Stimulated activated CD8-positive, alpha-beta memory T cell treated with anti-CD3 and anti-CD28 coated beads, Interleukin-4, amount 100 ng/mL, for 1 hour (primary cell): ENCODE measurements around the gene TCHHL1.

Experiments
- DNase-seq, 2 donors: peaks; one replicate each; pipeline ENCODE4 v3.0.0-alpha.2; 2020; ENCODE audit warnings: low read depth in 2 of 2, low spot score in 1 of 2

TCHHL1 gene

DNA sequence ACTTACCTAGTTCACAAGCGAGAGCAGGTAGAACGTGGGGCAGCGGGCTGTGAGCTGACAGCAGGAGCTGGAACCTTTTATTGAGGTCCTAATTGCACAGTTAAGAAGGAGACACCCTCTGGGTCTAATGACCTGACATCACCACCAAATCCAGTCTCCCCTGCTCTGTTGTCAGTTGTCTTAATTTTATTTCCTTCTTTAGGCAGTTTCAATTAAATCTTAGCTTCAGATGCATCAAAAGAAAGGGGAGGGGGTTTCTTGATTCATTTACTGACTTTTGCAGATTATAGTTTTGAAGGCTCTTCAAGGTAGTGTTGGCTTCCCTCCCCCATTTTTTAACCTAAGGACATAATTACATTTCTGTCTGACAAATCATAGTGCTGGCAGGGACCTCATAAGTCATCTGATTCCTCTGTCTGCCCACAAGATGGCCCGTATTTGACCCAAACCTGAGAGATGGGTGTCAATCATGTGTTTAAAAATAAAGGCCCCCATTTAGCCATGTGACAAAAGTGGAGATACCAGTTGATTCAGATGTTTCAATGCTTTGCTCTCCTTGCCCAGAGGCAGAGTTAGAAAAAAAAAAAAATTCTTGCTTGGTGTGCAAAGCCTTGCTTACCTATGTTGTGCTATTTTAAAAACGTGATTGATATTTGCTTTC lies at the start of gene TCHHL1:
Gene TCHHL1, minus strand, starts transcription at position 51 of the 661 bp plus-strand sequence. CDS start 921 bp downstream, outside the sequence.
- no peak for DNase-seq

DNA sequence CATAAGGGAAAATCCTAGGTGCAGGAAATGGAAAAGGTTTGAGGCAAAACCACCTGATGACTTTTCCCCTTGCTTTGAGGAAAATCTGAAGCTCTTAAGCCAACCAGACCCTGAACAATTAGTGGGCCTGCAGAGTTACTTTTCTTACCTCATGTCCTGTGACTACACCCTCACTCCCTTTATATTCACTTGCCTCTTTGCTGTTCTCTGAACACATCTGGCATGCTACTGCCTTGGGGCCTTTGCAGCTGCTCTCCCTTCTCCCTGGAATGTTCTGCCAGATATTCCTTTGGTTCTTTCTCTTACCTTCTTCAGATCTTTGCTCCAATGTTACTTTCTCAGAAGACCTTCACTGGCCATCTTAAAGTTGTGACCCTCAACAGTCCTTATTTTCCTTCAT lies 48.4 kb upstream of the TCHHL1 start:
- DNase-seq = no peak

DNA sequence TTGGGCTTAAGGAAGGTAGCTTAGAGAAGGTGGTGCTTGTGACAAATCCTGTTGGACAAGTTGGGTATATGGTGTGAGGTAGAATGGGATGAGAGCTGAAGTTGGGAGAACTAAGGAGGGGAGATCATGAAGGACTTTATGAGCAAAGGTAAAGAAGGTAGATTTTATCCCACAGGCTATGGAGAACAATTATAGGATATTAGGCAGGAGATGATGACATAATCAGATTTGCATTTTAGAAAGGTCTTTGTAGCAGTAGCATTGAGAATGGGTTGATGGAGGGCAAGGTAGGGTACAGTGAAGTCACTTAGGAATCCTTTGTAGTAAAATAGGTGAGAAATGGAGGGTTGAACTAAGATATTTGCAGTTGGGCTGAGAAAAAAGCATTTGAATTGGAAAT lies 41.3 kb upstream of the TCHHL1 start:
- DNase-seq = no peak

- no peak for DNase-seq
Measured at GRCh38 chr1:152127673-152128072, 38.8 kb upstream of the TCHHL1 start.

DNA sequence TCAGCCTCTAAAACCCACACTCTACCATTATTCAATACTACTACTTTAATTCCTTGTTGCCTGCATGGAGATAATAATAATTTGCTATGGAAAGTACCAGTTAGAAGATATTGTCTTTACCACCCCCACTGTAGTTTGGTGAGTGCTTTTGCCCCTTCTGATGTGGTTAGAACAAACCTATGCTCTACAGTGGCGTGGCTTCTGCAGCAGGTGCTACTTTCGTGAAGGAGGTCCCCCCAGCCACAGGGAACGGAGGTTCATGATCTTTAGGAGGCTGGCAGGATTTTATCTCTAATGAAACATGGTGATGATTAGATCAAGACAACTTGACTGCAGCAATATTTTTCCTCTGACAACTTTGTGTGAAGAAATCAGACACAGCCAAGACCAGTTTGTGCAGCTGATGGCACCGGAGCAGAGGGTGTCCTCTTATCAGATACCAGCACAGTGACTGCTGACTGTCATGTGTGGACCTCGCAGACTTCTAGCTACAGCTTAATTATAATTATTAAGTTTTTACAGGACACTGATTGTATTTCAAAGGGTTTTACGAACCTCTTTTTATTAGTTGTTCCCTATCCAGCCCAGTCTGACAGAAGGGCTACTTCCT lies 37.1 kb upstream of the TCHHL1 start:
- no peak for DNase-seq

DNA sequence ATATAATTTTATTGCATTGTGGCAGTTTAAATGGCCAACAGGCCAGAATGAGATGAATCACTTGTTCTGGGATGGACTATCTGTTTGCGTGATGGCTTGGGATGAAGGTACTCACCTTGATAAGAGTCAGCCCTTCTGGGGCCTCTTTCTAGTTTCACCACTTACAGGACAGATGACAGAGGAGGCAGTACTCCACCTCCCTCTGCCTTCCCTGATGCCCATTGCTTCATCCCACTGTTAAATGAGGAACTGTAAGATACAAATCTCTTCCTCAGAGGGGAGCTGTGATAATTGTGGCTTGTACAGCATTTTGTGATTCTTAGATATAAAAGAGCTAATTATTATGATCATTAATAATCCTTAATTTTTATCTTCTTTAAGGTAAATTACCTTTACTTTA lies 30.1 kb upstream of the TCHHL1 start:
- DNase-seq = no peak

DNA sequence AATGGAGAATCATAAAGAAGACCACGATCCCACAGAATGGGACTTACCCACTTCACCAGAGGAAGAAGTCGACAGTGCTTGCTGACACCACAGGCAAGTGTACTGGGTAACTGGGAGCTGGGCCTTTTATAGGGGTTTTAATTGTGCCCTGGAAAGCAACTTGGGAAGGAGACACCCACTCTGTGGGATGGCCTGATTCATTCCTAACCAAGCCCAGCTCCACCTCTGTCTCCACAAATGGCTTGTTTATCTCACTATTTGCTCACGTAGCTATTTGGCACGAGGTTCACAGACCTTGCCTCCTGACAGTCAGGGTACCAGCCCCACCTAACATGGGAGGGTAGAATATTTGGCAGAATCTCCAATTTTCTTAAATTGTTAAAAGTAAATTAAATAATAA lies 26.5 kb upstream of the TCHHL1 start, which contains the start of gene TCHH:
Gene TCHH, minus strand, starts transcription at position 101 of the 400 bp plus-strand sequence. CDS start 1,364 bp downstream, outside the sequence.
- DNase-seq = no peak

- DNase-seq = no peak
Measured at GRCh38 chr1:152112885-152113432, 24.1 kb upstream of the TCHHL1 start.

DNA sequence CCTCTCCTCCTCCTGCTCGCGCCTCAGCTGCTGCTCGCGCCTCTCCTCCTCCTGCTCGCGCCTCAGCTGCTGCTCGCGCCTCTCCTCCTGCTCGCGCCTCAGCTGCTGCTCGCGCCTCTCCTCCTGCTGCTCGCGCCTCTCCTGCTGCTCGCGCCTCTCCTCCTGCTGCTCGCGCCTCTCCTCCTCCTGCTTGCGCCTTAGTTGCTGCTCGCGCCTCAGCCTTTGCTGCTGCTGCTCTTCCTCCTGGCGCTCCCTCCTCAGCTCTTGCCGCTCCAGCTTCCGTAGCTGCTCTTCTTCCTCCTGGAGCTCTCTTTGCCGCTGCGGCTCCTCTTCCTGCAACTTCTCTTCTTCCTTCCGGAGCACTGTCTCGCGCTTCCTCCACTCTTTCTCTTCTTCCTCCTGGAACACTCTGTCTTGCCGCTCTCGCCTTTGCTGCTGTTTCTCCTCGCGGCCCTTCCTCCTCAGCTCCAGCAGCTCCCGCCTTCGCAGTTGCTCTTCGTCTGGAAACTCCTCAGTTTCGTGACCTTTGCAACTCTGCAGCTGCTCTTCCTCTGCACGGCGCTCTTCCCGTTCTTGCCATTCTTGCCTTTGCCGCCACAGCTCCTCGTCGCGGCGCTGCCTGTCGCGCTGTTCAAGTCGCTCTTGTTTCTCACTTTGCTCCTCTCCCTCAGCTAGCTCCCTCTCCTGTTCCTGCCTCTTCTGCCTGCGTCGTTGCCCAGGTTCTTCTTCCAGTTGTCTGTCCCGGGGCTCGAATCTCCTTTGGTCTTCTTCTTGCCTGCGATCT lies 23.4 kb upstream of the TCHHL1 start:
- DNase-seq = no peak

GRCh38 chr1:152111515-152111968 lies 22.7 kb upstream of the TCHHL1 start:
- DNase-seq = no peak

DNA sequence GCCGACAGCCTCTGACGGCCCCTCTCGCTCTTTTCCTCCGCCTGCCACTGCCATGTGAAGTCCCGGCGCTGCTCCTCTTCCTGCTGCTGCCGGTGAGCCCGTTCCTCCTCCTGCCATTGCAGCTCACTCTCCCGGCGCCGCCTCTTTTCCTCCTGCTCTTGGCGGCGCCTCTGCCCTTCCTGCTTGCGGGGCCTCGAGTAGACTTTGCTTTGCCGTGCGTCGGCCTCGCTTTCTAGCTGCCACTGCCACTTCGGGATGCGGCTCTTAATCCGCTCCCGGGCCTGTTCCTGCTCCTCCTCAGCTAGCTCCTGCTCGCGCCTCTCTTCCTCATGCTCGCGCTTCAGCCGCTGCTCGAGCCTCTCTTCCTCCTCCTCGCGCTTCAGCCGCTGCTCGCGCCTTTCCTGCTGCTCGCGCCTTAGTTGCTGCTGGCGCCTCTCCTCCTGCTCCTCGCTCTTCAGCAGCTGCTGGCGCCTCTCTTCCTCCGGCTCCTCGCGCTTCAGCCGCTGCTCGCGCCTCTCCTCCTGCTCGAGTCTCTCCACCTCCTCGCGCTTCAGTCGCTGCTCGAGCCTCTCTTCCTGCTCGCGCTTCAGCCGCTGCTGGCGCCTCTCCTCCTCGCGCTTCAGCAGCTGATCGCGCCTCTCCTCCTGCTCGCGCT lies 22.1 kb upstream of the TCHHL1 start:
- no peak for DNase-seq

DNA sequence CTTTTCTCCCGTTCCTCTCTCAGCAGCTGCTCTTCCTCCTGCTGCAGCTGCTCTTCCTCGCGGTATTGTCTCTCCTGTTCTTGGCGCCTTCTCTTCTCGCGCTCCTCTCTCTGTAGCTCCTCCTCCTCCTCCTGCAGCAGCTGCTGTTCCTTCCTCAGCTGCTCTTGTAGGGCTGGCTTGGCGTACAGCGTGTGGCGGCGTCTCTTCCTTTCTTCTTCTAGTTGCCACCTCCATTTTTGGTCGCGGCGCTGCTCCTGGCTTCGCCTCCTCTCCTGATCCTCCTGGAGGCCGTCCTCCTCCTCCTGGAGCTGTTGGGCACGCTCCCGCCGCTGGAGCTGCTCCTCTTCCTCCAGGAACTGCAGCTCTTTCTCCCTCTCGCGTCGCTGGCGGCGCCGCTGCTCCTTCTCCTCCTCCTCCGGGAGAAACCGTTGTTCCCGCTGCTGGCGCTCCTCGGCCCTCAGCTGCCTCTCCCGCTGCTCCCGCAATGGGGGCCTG lies 21.5 kb upstream of the TCHHL1 start:
- DNase-seq = no peak

GRCh38 chr1:152109998-152110294 lies 21.1 kb upstream of the TCHHL1 start:
- no peak for DNase-seq

DNA sequence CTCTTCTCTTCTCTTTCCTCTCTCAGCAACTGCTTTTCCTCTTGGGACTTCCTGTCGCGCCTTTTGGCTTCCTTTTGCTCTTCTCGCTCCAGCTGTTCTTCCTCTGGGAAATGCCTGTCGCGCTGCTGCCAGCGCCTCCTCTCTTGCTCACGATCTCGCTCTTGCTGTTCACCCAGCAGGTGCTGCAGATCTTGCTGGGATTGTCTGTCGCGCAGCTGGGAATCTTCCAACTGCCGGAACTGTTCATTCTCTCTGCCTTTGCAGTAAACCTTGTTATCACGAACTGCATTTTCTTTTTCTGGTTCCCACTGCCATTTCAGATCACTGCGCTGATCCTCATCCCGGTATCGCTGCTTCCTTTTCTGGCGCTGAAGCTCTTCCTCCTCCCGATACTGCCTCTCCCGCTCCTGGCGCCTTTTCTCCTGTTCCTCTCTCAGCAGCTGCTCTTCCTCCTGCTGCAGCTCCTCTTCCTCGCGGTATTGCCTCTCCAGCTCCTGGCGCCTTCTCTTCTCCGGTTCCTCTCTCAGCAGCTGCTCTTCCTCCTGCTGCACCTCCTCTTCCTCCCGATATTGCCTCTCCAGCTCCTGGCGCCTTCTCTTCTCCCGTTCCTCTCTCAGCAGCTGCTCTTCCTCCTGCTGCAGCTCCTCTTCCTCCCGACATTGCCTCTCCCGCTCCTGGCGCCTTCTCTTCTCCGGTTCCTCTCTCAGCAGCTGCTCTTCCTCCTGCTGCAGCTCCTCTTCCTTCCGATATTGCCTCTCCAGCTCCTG lies 20.6 kb upstream of the TCHHL1 start:
- no peak for DNase-seq

- no peak for DNase-seq
Measured at GRCh38 chr1:152108882-152109222, 20.0 kb upstream of the TCHHL1 start.

DNA sequence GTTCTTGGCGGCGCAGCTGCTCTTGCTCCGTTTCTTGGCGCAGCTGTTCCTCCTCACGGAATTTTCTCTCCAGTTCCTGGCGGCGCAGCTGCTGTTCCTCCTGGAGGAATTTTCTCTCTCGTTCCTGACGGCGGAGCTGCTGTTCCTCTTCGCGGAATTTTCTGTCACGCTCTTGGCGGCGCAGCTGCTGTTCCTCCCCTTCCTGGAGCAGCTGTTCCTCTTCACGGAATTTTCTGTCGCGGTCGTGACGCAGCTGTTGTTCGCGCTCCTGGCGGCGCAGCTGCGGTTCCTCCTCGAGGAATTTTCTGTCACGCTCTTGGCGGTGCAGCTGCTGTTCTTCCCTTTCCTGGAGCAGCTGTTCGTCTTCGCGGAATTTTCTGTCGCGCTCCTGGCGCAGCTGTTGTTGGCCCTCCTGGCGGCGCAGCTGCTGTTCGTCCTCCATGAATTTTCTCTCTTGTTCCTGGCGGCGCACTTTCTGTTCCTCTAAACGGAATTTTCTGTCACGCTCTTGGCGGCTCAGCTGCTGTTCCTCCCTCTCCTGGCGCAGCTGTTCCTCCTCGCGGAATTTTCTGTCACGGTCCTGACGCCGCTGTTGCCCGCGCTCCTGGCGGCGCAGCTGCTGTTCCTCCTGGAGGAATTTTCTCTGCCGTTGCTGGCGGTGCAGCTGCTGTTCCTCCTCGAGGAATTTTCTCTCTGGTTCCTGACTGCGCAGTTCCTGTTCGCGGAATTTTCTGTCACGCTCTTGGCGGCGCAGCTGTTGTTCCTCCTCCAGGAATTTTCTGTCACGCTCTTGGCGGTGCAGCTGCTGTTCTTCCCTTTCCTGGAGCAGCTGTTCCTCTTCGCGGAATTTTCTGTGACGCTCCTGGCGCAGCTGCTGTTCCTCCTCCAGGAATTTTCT lies 19.4 kb upstream of the TCHHL1 start:
- DNase-seq = no peak

DNA sequence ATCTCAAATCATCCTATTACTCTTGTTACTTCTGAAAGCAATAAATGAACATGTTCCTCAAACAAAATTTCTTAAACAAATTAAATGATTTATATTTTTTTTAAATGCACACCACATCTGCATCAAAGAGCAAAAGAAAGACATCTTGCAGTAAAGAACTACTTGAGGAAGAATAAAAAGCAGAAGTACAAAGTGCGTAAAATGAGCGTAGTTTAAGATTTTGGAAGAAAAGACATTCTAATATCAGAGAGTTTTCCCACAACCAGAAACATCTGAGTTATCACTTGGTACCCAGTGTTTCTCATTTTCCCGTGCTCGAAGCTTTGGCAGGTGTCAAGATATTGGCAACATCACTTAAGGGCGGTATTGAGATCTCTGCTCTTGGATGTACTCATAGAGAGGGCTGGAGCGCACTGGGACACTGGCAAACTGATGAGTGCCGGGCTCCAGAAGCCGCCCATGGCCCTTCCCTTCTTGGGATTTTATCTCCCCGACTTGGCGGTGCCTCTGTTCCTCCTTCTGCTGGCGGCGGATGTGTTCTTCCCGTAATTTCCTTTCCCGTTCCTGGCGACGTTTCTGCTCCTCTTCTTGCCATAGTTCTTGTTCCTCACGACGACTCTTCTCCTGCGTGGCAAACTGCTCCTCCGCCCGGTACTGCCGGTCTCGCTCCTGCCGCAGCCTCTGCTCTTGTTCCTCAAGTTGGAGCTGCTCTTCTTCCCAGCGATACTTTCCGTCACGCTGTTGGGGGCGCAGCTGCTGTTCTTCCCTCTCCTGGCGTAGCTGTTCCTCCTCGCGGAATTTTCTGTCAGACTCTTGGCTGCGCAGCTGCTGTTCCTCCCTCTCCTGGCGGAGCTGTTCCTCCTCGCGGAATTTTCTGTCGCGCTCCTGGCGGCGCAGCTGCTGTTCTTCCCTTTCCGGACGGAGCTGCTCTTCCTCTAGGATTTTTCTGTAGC lies 18.4 kb upstream of the TCHHL1 start:
- DNase-seq = no peak

DNA sequence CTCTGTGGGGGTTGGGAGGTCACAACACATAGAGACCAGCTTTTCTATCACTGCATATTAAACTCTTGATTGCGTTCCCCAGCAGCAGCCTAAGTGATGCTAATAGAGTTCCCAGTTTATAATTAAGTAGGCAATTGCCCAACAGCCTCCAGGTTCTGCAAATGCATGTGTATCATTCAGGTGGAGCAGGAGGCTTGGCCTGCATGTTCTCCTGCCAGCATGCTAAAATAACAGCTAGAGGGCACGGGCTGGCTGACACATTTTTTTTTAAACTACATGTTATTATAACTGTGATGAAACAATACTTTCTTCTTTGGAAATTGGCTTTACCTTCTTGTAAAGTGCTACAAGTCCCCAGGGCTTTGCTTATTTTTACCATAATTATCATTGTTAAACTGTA lies 16.0 kb upstream of the TCHHL1 start:
- DNase-seq = no peak

- no peak for DNase-seq
Measured at GRCh38 chr1:152096931-152097330, 8.1 kb upstream of the TCHHL1 start.
